ENCODE measurements around the gene PPP1R14D.

DNA sequence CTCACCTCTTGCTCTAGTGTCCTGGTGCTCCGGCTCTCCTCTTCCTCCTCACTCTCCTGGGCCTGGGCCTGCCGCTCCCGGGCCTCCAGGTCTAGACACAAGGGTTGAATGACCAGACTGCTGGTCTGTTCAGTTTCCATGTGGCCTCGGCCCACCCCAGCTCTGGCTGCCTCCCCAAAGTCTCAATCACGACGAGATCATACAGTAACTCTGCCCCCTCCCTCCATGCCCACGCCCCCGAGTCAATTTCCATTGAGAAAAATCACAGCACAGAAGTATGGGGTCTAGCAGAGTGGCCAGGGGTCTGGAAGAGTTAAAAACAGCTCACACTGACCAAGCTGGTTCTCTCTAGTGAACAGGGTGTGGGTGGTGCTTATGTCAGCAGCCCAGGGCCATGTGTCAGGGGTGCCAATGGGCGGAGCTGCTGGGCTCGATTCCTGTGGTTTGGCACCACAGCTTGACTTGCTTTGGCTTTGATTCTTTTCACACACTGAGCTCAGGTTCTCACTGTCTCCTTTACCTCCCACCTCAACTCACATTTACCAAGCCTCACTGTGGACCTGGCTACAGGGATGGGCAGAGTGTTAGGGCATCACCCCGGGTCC lies 51.9 kb downstream of the PPP1R14D start:
- TF ChIP-seq POLR2AphosphoS5 (IDR thresholded peaks at IDR 0.05; ENCODE audit: low read depth, low read length): no peak
- TF ChIP-seq POLR2A (IDR thresholded peaks at IDR 0.05; ENCODE audit: low read depth, low read length): no peak
- no peak for TF ChIP-seq TAF1 (IDR thresholded peaks at IDR 0.05; ENCODE audit: borderline replicate concordance, low read depth, low read length)

All from GM12892 (cell line).